GM19455 (cell line): ENCODE measurements around the gene LRIG2.
"Not testable (repeated sequence)": the region's sequence is repeated elsewhere in the genome, so short reads cannot be mapped to it uniquely, and the experiment has no call there.

Experiments used
- ATAC-seq: cut with Tn5 transposase; IDR thresholded peaks from one replicate; pipeline ENCODE4 v1.9.1; 2021; ENCODE audit not compliant: unreplicated experiment

LRIG2 gene

DNA sequence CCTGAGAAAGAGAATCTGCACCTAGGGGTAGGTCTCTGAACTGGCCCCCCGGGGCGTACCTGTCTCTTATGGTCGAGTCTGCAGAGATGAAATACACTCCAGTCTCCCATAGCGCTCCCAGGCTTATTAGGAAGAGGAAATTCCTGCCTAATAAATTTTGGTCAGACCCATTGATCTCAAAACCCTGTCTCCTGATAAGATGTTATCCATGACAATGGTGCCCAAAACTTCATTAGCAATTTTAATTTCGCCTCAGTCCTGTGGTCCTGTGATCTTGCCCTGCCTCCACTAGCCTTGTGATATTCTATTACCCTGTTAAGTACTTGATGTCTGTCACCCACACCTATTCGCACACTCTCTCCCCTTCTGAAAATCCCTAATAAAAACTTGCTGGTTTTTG, 85.7 kb downstream of the LRIG2 start:
- not testable (repeated sequence) for ATAC-seq

DNA sequence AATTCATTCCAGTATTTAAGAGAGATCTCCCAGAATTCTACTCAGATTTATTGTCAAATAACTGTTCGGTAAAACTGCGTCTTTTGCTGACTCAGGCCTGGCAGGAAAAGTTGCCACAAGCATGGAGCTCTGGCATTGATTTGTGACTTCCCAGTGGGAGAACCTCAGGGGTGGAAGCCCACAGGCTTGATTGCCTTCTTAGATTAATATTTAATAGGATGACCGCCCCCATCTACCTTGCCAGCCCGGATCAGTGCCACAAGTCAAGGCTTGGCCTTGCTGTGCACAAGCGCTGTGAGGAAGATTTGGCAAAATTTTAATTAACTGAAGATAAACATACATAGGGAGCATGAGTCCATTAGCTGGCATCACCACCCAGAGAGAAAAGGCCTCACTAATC, 93.5 kb downstream of the LRIG2 start:
- ATAC-seq, result no peak

DNA sequence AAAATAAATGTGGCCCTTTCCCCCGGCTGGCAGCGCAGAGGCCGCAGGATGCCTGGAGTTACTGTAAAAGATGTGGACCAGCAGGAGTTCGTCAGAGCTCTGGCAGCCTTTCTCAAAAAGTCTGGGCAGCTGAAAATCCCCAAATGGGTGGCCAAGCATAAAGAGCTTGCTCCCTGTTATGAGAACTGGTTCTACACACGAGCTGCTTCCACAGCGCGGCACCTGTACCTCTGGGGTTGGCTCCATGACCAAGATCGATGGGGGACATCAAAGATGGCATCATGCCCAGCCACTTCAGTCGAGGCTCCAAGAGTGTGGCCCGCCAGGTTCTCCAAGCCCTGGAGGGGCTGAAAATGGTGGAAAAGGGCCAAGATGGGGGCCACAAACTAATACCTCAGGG, 95.9 kb downstream of the LRIG2 start:
- ATAC-seq, result no peak

DNA sequence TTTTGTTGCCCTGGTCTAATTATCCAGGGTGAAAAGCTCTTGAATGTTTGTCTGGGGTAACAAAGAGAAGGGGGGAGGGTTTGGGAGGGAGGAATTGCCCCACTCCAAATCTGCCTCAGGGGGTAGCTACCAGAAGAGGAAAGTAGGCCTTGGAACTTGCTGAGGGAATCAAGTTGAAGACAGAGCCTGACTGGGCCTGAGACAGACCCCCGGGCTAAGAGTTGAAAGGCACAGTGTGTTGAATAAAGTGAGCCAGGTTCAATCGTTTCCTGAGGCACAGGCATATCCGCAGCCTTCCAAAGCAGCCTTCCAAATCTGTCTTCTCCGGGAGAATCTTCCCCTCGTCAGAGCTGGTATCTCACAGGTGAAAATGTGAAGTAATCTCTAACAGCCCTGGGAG, 96.6 kb downstream of the LRIG2 start:
- ATAC-seq, result no peak

DNA sequence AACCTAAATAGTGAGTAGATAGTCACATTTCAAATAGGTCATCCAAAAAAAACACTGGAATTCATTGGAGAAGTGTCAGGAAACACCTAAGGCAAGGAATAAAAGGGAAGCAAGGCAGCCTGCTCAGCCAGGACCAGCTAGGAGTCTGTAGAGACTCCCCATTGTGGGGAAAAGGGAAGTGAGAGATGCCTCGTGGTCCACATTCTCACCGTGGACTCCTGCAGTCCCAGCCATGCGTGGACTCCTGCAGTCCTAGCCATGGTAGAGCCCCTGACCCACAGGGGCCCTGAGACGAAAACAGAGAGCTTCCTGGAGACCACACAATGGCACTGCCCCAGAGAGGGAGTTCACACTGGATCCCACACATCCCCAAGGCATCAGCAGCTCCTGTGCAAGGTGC, 97.5 kb downstream of the LRIG2 start:
- ATAC-seq, result no peak

DNA sequence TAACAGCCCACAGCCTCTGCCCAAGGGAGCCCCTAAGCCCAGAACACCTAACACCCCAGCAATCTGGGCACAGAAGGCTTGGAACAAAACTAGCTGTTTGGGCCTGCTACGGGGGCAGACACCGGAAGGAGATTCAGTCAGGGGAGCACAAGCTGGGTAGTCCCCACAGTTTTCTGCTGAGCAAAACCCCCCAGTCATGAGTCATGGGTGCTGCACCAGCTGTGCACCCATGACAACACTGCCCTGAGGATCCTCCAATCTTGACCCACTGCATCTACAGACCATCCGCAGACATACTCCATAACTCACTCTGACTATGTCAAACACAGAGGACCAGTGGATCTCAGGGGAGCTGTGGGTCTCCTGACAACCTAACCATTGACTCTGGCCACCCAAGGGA, 105.1 kb downstream of the LRIG2 start:
- peak; percentile 71 for ATAC-seq

DNA sequence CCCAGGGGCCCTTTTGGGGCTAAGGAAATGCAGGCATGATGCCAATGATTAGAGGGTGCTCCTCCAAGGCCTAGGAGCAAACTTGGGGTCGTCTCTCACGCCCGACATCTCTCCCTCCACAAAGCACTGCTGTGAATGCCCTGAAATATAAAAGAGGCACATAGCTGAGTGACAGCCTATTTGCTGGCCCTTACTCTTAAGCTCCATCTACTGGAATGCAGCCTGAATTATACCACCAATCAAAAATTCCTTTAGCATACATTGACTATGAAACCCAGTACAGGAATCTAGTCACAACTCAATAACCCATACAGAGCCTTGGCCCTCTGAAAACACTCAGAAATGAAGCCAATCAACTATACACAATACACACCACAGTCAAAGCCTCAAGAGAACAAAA, 105.5 kb downstream of the LRIG2 start:
- no peak for ATAC-seq
